ENCODE data around the gene PPP1R12C.

- TF ChIP-seq CTCF (conservative IDR thresholded peaks at IDR 0.05 in 1 of 2, IDR thresholded peaks at IDR 0.05 in 1 of 2; ENCODE audit: extremely low read depth in 1 of 2, insufficient read depth in 1 of 2, low read depth in 1 of 2, low read length in 2 of 2) = no peak
- peak; percentile 43 for TF ChIP-seq EZH2 (IDR thresholded peaks at IDR 0.05; ENCODE audit: borderline replicate concordance, low read length)
These were observed 44.3 kb upstream of the PPP1R12C start for GRCh38 chr19:55161571-55162322.
